GM23338 (cell line): ENCODE results near the gene RBPJ. TPM values are rescaled to one million over a fixed set of nuclear protein-coding genes. Genes with fewer than 3 reads are reported as not detected.

Source experiments
- ATAC-seq: fragments of 200-7000 bp; cut with Tn5 transposase; 3 replicates; pipeline ENCODE4 v1.9.1; 2020
- DNase-seq: peaks from one replicate; pipeline ENCODE4 v3.0.0-alpha.2; 2015; ENCODE audit warnings: low spot score
- H2AFZ ChIP-seq: fragments of 200-600 bp; sonication (generic); 2 replicates; pipeline ENCODE4 v1.8.0; 2016; ENCODE audit warnings: antibody characterized with exemption, mild to moderate bottlenecking, moderate library complexity
- H3F3A ChIP-seq: fragments of 200-600 bp; sonication (generic); replicated peaks from 2 replicates; pipeline ENCODE4 v1.8.0; 2017; ENCODE audit warnings: antibody characterized with exemption, mixed run types, low read depth
- H3K27ac ChIP-seq: fragments of 200-600 bp; sonication (generic); 2 replicates; pipeline ENCODE4 v1.6.1; 2016; ENCODE audit warnings: low read depth
- H3K27me3 ChIP-seq: fragments of 200-600 bp; sonication (generic); 2 replicates; pipeline ENCODE4 v1.8.0; 2016; ENCODE audit warnings: mild to moderate bottlenecking, mixed run types, moderate library complexity; ENCODE audit not compliant: insufficient read depth
- H3K36me3 ChIP-seq: fragments of 200-600 bp; sonication (generic); 2 replicates; pipeline ENCODE4 v1.8.0; 2016; ENCODE audit warnings: mild to moderate bottlenecking; ENCODE audit not compliant: insufficient read depth
- H3K4me1 ChIP-seq: fragments of 200-600 bp; sonication (generic); 2 replicates; pipeline ENCODE4 v1.8.0; 2016; ENCODE audit warnings: mild to moderate bottlenecking, moderate library complexity; ENCODE audit not compliant: insufficient read depth
- H3K4me2 ChIP-seq: fragments of 200-600 bp; sonication (generic); 2 replicates; pipeline ENCODE4 v1.7.1; 2017; ENCODE audit warnings: mixed run types
- H3K4me3 ChIP-seq: fragments of 200-600 bp; sonication (generic); 2 replicates; pipeline ENCODE4 v1.6.1; 2016; ENCODE audit warnings: mixed run types
- H3K79me2 ChIP-seq: fragments of 200-600 bp; sonication (generic); replicated peaks from 2 replicates; pipeline ENCODE4 v1.8.0; 2017; ENCODE audit warnings: mild to moderate bottlenecking; ENCODE audit not compliant: insufficient read depth
- H3K9me2 ChIP-seq: fragments of 200-600 bp; sonication (generic); 2 replicates; pipeline ENCODE4 v1.8.0; 2017; ENCODE audit not compliant: insufficient read depth
- H4K20me1 ChIP-seq: fragments of 200-600 bp; sonication (generic); replicated peaks from 2 replicates; pipeline ENCODE4 v1.8.0; 2017; ENCODE audit warnings: mild to moderate bottlenecking; ENCODE audit not compliant: insufficient read depth
- H3K27ac Mint-ChIP-seq: 2 replicates; pipeline ENCODE4 v1.8.0; 2020; ENCODE audit warnings: inconsistent platforms, mild to moderate bottlenecking, moderate library complexity, mixed read lengths
- H3K27me3 Mint-ChIP-seq: 3 replicates; pipeline ENCODE4 v1.8.0; 2022; ENCODE audit warnings: low read depth, mild to moderate bottlenecking, moderate library complexity, mixed read lengths, inconsistent platforms; ENCODE audit not compliant: insufficient read depth, poor library complexity
- H3K36me3 Mint-ChIP-seq: 3 replicates; pipeline ENCODE4 v1.8.0; 2021; ENCODE audit warnings: low read depth, mild to moderate bottlenecking, inconsistent platforms, moderate library complexity, mixed read lengths
- H3K4me1 Mint-ChIP-seq: 3 replicates; pipeline ENCODE4 v1.8.0; 2020; ENCODE audit warnings: mild to moderate bottlenecking, inconsistent platforms, mixed read lengths
- H3K4me3 Mint-ChIP-seq: 3 replicates; pipeline ENCODE4 v1.8.0; 2021; ENCODE audit warnings: moderate library complexity, mild to moderate bottlenecking, inconsistent platforms, mixed read lengths
- H3K9me3 Mint-ChIP-seq: 3 replicates; pipeline ENCODE4 v1.8.0; 2020; ENCODE audit warnings: moderate library complexity, mild to moderate bottlenecking, inconsistent platforms, mixed read lengths
- CREB1 ChIP-seq: fragments of 250-450 bp; sonication (Bioruptor Pico); IDR thresholded peaks from 2 replicates; pipeline ENCODE4 v1.5.0; 2020; ENCODE audit warnings: low read depth, mild to moderate bottlenecking, moderate library complexity
- EZH2 ChIP-seq: fragments of 200-600 bp; sonication (generic); IDR thresholded peaks from one replicate; pipeline ENCODE4 v1.8.0; 2017; ENCODE audit warnings: antibody characterized with exemption, mild to moderate bottlenecking, low read depth; ENCODE audit not compliant: unreplicated experiment
- EZH2phosphoT487 ChIP-seq: fragments of 200-600 bp; sonication (generic); IDR thresholded peaks from one replicate; pipeline ENCODE4 v1.8.1; 2018; ENCODE audit warnings: antibody characterized with exemption; ENCODE audit not compliant: unreplicated experiment
- JUNB ChIP-seq: IDR thresholded peaks from one replicate; pipeline ENCODE4 v1.6.1; 2016; ENCODE audit warnings: antibody characterized with exemption; ENCODE audit not compliant: unreplicated experiment
- NANOG ChIP-seq: IDR thresholded peaks from 2 replicates; pipeline ENCODE4 v1.6.1; 2016; ENCODE audit warnings: antibody characterized with exemption, borderline replicate concordance
- POLR2AphosphoS5 ChIP-seq: IDR thresholded peaks from 2 replicates; pipeline ENCODE4 v1.6.1; 2016; ENCODE audit warnings: antibody characterized with exemption, low read depth
- REST ChIP-seq: IDR thresholded peaks from one replicate; pipeline ENCODE4 v1.6.1; 2018; ENCODE audit warnings: antibody characterized with exemption; ENCODE audit not compliant: unreplicated experiment
- STAT1 ChIP-seq: IDR thresholded peaks from one replicate; pipeline ENCODE4 v1.6.1; 2016; ENCODE audit warnings: antibody characterized with exemption; ENCODE audit not compliant: unreplicated experiment
- ZNF114 ChIP-seq: fragments of 250-450 bp; sonication (Bioruptor Pico); IDR thresholded peaks from 2 replicates; pipeline ENCODE4 v1.5.0; 2020; ENCODE audit warnings: mild to moderate bottlenecking, moderate library complexity
- ZNF331 ChIP-seq: fragments of 250-450 bp; sonication (Bioruptor Pico); IDR thresholded peaks from 2 replicates; pipeline ENCODE4 v1.5.0; 2020; ENCODE audit warnings: low read depth, mild to moderate bottlenecking, moderate library complexity
- ZNF462 ChIP-seq: fragments of 250-450 bp; sonication (Bioruptor Pico); IDR thresholded peaks from 2 replicates; pipeline ENCODE4 v1.5.0; 2020; ENCODE audit warnings: mild to moderate bottlenecking, moderate library complexity
- polyA plus RNA-seq: library from polyadenylated mRNA; unstranded; fragments of >200 nt; fragmentation: Nextera tagmentation; extraction: Ambion mirVana; gene quantifications from 2 replicates; pipeline ENCODE4 v1.2.1, GENCODE V29; 2016
- total RNA-seq: library from RNA; depleted of rRNA; stranded (reverse); fragments of >200 nt; shearing (Covaris generic); gene quantifications from 2 replicates; pipeline ENCODE4 v1.2.3, GENCODE V29; 2014
- TF ChIP-seq, protein P1 (sequence below), 2 experiments: fragments of 200-600 bp in 1 of 2; sonication (generic) in 1 of 2; conservative IDR thresholded peaks; 2 replicates each; pipeline versions ENCODE4 v1.5.1 to v1.6.1; 2016 to 2017; ENCODE audit warnings: antibody characterized with exemption in 2 of 2, low read depth in 2 of 2, mild to moderate bottlenecking in 2 of 2, moderate library complexity in 1 of 2
- TF ChIP-seq, protein P2 (sequence below): IDR thresholded peaks from 2 replicates; pipeline ENCODE4 v1.6.1; 2016; ENCODE audit warnings: antibody characterized with exemption

Gene RBPJ
- total and polyA plus RNA-seq, 2 experiments from 2014 or later, result 212 to 457 TPM

GRCh38 chr4:26356081-26356501 lies 35.3 kb downstream of the RBPJ start:
- Histone ChIP-seq H3K27ac (peak overlapping the region; percentile 67), H3K9me2 (no peaks in the 10 kb centered on the region), H3K4me1 (peaks cover 60% of the 10 kb centered on the region), H4K20me1 (peaks cover 88% of the 10 kb centered on the region), H3F3A (peaks cover 8% of the 10 kb centered on the region; the same call in 1 of the 2 replicates), H3K79me2 (peaks cover 100% of the 10 kb centered on the region), H2AFZ (no peak overlapping the region), H3K27me3 (no peaks in the 10 kb centered on the region), H3K4me3 (no peak overlapping the region), H3K36me3 (no peaks in the 10 kb centered on the region), H3K4me2 (0 out of 2 replicates have a peak overlapping the region, but pooled peaks have one; percentile 29)
- H3K4me1 Mint-ChIP-seq, result peaks cover 26% of the 10 kb centered on the region
- ATAC-seq (peak; percentile 15), DNase-seq (peak; percentile 32)
- no peaks in the 10 kb centered on the region for H3K36me3 Mint-ChIP-seq
- H3K4me3 Mint-ChIP-seq, result no peak overlapping the region
- H3K27me3 Mint-ChIP-seq, result peaks cover 1% of the 10 kb centered on the region
- TF ChIP-seq ZNF114 (CRISPR knock-in tag) (no peak), CREB1 (CRISPR knock-in tag) (no peak), ZNF331 (CRISPR knock-in tag) (no peak), ZNF462 (no peak), REST (no peak), POLR2AphosphoS5 (no peak), NANOG (no peak), STAT1 (no peak), JUNB (no peak), EZH2 (no peak), EZH2phosphoT487 (no peak)
- TF ChIP-seq, protein P1, sequence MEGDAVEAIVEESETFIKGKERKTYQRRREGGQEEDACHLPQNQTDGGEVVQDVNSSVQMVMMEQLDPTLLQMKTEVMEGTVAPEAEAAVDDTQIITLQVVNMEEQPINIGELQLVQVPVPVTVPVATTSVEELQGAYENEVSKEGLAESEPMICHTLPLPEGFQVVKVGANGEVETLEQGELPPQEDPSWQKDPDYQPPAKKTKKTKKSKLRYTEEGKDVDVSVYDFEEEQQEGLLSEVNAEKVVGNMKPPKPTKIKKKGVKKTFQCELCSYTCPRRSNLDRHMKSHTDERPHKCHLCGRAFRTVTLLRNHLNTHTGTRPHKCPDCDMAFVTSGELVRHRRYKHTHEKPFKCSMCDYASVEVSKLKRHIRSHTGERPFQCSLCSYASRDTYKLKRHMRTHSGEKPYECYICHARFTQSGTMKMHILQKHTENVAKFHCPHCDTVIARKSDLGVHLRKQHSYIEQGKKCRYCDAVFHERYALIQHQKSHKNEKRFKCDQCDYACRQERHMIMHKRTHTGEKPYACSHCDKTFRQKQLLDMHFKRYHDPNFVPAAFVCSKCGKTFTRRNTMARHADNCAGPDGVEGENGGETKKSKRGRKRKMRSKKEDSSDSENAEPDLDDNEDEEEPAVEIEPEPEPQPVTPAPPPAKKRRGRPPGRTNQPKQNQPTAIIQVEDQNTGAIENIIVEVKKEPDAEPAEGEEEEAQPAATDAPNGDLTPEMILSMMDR (conservative IDR thresholded peaks at IDR 0.05; ENCODE audit: low read depth in 2 of 2), result no peak
- TF ChIP-seq, protein P2, sequence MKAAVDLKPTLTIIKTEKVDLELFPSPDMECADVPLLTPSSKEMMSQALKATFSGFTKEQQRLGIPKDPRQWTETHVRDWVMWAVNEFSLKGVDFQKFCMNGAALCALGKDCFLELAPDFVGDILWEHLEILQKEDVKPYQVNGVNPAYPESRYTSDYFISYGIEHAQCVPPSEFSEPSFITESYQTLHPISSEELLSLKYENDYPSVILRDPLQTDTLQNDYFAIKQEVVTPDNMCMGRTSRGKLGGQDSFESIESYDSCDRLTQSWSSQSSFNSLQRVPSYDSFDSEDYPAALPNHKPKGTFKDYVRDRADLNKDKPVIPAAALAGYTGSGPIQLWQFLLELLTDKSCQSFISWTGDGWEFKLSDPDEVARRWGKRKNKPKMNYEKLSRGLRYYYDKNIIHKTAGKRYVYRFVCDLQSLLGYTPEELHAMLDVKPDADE, result no peak
- H3K27ac Mint-ChIP-seq, result no peak overlapping the region
- H3K9me3 Mint-ChIP-seq, result no peaks in the 10 kb centered on the region
